Activated CD4-positive, alpha-beta T cell treated with anti-CD3 and anti-CD28 coated beads for 24 hours (primary cell): ENCODE measurements around the gene TICRR.
"Not testable (repeated sequence)": the region's sequence is repeated elsewhere in the genome, so short reads cannot be mapped to it uniquely, and the experiment has no call there.

Experiments used
- DNase-seq, 2 donors: peaks; one replicate each; pipeline ENCODE4 v3.0.0-alpha.2; 2020; ENCODE audit warnings: low read depth in 2 of 2

Gene TICRR, protein sequence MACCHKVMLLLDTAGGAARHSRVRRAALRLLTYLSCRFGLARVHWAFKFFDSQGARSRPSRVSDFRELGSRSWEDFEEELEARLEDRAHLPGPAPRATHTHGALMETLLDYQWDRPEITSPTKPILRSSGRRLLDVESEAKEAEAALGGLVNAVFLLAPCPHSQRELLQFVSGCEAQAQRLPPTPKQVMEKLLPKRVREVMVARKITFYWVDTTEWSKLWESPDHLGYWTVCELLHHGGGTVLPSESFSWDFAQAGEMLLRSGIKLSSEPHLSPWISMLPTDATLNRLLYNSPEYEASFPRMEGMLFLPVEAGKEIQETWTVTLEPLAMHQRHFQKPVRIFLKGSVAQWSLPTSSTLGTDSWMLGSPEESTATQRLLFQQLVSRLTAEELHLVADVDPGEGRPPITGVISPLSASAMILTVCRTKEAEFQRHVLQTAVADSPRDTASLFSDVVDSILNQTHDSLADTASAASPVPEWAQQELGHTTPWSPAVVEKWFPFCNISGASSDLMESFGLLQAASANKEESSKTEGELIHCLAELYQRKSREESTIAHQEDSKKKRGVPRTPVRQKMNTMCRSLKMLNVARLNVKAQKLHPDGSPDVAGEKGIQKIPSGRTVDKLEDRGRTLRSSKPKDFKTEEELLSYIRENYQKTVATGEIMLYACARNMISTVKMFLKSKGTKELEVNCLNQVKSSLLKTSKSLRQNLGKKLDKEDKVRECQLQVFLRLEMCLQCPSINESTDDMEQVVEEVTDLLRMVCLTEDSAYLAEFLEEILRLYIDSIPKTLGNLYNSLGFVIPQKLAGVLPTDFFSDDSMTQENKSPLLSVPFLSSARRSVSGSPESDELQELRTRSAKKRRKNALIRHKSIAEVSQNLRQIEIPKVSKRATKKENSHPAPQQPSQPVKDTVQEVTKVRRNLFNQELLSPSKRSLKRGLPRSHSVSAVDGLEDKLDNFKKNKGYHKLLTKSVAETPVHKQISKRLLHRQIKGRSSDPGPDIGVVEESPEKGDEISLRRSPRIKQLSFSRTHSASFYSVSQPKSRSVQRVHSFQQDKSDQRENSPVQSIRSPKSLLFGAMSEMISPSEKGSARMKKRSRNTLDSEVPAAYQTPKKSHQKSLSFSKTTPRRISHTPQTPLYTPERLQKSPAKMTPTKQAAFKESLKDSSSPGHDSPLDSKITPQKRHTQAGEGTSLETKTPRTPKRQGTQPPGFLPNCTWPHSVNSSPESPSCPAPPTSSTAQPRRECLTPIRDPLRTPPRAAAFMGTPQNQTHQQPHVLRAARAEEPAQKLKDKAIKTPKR (N-terminal part only)

DNA sequence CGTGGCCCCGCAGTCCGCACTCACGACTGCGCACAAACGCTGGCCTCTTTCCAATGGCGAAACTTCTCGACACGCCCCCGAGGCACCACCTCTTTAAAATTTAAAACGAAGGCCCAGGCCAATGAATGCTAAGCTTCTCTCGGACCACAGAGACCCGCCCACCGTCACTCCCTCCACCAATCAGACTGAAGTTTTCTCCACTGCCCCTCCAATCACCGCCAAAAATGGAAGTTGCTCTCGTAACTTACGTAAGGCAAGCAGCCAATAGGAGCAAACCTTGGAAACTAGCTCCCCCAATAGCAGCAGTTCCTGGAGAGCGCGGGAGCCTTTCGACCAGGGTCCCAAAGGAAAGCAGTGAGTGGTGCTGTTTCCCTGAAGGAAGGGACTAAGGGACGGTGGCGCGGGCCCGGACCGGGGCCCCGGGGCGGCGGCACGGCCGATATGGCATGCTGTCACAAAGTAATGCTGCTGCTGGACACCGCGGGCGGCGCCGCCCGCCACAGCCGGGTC, at the start of gene TICRR:
TSS of gene TICRR (plus strand) at position 324 of the 510 bp plus-strand sequence. CDS start at position 442, 118 bp downstream.
- peak; percentile 91 to 92 for DNase-seq

DNA sequence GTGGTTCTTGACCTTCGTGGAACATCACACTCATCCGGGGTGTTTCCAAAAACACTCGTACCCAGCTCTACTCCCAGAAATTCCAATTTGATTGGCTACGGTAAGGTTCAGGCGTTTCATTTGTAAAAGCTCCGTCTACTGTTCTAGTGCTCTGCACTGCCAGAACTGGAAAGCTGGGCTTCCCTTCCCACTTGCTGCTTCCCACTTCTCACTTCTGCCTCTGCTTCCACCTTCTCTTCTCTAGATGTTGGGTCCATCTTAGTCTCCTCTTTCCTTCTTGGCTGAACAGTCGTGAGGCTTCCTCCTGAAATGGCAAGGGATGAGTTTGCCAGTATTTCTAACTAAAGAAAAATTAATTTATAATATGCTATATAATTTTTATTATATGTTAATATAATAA, 49.1 kb upstream of the TICRR start:
- DNase-seq = no peak

DNA sequence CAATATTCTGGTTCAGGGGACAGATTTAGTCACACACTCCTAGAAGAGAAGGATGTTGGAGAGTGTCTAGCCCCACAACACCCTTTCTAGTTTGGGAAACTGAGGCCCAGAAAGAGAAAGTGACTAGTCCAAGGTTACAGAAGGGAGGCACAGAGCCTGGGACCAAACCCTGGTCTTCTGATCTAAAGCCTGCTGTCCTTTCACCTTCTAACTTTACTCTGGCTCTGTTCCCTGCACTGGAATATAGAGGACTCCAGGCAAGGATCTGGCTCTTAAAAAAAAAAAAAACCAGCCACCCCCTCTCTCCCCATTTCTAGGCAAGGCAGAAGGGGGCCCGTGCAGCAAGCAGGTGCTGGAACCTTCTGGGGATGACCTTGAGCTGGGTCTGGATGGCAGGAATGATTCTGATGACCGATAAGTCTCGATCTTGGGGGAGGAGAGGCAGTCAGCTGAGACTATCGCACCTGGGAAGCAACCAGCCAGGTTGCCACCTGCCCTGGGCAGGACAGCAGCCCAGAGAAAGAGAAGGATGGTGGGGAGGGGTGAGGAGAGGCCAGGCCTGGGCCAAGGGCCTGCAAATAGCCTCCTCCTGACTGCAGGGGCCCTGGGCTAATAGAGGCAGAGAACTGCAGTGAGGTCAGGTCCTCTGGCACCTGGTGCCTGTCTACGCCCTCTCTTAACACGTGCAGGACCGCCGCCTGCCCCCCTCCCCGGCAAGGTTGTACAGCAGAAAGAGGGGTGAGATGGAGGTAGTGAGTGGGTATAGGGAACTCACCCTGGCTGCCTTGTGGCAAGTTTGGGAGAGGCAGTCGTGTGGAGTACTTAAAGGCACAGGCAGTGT, 48.4 kb upstream of the TICRR start:
- no peak for DNase-seq

DNA sequence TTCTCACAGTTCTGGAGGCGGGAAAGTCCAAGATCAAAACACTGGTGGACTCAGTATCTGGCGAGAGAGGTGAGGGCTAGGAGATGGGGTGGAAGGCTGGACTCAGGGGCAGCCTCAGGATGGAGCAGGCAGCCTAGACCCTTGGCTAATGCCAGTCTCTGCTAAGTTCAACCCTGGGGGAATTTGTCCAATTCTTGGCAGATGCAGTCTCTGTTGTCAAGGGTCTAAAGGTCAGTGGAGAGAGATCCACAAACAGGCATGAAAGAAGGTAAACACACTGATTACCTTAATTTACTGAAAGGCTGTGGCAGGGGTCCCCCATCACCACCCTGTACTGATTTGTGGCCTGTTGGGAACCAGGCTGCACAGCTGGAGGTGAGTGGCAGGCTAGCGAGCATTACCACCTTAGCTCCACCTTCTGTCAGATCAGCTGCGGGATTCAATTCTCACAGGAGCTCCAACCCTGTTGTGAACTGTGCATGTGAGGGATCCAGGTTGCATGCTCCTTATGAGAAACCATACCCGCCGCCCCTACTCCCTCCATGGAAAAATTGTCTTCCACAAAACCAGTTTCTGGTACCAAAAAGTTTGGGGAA, 46.4 kb upstream of the TICRR start:
- DNase-seq = no peak

DNA sequence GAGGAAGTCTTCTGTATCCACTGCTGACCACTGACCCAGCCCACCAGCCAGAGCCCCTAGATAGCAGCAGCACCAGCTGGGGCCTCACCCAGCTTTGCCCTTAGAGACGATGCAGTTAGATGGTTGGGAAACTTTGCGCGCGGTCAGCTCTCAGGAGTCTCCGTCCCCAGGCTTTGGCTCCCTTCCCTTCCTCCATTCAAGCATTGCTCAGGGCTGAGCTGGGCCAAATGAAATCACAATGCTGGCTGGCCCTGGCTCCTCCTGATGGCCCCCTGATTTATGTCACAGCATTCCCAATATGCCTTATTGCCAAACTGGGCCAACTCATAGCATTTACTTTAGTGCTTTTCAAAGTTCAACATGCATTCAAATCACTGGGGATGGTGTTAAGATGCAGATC, 44.3 kb upstream of the TICRR start:
- no peak for DNase-seq

DNA sequence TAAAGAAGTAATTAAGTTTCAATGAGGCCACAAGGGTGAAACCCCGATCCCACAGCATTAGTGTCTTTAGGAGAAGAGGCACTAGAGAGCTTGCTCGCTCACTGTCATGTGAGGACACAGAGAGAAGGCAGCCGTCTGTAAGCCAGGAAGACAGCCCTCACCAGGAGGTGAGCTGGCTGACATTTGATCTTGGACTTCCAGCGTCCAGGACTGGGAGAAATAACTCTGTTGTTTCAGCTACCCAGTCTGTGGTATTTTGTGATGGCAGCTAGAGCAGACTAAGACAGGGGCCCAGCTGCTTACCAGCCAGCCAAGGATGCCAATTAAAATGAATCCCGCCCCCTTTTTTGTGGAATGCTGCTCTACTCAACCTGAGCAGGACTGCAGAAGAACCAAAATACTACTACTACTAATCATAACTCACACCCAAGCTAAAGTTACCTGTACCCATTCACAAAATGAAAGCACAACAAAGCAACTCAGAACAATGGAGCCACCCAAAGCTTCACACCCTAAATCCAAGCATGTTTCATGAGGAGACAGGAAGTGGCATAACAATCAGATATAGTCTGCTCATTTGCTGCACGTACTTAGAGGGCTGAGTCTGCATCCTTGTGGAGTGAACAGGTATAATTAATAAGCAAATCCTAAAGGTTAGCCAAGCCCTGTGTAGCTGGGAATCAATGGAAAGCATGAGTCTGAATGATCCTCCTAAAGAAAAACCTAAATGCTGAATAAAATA, 43.3 kb upstream of the TICRR start:
- no peak for DNase-seq

DNA sequence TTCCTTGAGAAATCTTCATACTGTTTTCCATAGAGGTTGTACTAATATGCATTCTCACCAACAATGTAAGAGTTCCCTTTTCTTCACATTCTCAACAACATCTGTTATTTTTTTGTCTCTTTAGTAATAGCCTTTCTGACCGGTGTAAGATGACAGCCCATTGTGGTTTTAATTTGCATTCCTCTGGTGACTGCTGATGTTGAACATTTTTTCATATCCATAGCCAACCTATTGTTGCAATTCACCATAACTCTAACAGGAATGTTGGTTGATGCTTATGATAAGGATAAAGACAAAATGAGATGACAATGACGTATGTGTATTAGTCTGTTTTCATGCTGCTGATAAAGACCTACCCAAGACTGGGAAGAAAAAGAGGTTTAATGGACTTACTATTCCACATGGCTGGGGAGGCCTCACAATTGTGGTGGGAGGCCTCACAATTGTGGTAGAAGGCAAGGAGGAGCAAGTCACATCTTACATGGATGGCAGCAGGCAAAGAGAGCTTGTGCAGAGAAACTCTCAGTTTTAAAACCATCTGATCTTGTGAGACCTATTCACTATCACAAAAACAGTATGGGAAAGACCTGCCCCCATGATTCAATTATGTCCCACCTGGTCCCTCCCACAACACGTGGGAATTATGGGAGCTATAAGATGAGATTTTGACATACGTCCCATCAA, 41.3 kb upstream of the TICRR start:
- DNase-seq = no peak

DNA sequence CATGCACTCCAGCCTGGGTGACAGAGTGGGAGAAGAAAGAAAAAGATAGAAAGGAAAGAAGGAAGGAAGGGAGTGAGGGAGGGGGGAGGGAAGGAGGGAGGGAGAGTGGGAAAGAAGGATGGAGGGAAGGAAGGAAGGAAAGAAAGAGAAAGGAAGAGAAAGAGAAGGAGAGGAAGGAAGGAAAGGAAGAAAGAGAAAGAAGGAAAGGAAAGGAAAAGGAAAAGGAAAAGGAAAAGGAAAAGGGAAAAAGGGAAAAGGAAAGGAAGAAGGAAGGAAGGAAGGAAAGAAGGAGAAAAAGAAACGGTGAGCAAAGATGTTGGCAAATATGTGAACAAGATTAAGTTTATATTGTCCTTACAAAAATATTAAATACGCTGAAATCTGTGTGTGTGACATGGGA, 36.2 kb upstream of the TICRR start:
- DNase-seq = no peak

DNA sequence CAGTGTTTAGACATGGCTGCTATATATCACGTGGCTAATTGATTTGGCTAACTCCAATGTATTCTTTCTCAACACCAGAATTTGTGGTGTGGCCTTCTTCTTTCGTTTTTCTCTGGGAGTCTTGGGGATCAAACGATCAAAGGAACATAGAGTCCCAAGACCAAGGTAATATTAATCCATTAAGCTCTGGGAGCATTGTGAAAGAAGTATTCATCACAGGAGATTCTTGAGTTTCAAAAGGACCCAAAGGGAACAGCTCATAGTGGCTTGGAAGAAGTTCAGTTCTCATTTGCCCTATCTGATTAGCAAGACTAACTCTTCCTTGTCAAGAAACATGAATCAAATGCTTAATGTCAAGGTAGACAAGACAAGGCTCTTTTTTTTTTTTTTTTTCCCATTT, 32.9 kb upstream of the TICRR start:
- DNase-seq = no peak

DNA sequence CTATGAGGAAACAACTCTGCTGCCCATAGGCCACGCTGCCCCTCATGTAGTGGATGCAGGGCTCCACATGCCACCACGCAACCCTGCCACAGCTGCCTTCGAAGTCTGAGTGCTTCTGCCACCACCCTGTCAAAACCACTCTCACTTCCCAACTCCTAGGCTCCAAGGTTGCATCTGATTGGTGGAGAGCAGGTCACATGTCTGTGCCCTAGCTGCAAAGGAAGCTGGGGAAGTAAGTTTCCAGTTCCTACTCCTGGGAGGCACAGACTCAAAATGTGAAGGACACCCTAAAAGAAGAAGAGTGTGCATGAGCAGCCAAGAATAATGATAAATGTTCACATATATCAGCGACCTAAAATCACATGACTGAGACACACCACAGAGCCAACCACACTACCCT, 31.9 kb upstream of the TICRR start:
- no peak for DNase-seq

DNA sequence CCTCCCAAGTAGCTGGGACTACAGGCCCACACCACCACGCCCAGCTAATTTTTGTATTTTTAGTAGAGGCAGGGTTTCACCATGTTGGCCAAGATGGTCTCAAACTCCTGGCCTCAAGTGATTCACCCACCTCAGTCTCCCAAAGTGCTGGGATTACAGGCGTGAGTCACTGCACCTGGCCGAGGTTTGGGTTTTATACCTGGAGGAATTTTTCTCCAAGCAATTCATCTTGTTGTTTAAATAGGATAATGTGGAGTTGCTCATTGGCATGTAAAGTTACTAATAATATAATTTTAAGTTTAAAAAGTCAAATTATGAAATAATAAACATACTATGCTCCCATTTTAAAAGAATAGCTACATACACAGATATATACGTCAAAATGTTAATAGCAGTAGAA, 26.1 kb upstream of the TICRR start:
- not testable (repeated sequence) for DNase-seq

DNA sequence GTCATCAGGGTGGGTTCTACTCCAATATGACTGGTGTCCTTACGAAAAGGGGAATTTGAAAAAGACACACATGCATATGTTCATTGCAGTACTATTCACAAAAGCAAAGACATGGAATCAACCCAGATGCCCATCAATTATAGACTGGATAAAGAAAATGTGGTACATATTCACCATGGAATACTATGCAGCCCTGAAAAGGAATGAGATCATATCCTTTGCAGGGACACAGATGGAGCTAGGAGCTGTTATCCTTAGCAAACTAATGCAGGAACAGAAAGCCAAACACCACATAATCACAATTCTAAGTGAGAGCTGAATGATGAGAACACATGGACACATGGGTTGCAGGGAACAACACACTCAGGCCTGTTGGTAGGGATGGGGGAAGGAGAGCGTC, 24.8 kb upstream of the TICRR start:
- no peak for DNase-seq

DNA sequence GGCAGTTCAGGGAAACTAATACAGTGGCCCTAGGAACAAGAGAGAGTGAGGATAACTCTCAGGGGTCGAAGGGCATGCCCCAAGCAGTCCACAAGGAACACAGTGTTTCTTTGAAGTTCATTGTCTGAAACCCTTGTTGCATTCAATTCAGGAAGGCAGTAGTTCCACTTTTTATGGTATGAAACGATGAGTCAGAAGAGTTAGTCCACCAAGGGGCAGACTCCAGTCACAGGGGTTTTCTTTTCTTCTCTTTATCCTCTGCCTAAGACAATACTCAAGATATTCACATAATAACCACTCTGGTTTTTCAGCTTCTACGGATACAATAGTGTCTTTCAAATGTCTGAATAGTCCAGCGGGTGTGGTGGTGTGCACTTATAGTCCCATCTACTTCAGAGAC, 23.7 kb upstream of the TICRR start:
- DNase-seq = no peak

DNA sequence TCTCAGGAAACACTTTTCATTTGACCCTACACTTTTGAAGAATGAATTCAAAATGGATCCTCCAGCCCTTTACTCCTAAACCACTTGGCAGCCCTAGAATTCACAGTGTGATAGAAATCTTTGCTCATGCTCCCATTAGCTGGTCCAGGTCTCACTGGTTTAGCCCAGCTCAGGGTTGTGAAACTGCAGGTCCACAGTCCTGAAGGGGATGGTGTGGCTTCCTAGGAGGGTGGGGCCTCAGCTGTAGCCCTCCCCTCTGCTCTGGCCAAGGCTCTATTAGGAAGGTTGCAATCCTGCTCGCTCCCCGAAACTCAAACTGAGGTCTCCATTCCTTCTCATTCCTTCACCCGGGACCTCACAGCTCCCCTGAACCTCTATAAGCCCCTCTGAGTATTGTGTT, 21.6 kb upstream of the TICRR start:
- DNase-seq = no peak

DNA sequence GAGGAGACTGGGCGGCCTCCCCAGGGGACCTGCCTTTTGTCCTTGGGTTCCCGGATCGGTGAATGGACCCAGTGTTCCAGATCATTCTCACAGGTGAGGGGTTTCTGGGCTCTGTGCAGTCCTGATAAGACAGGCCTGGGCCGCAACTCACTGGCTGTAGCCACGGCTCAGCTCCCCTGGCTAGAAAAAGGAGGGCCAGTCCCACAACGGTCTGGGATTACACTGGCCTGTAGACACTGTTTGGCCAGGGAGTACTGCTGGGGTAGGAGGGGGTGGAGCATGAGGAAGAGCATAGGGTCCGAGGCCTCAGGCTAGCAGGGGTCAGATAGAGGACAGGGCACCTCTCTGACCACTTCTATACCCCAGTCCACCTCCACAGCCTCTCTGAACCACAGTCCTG, 21.0 kb upstream of the TICRR start:
- no peak for DNase-seq

DNA sequence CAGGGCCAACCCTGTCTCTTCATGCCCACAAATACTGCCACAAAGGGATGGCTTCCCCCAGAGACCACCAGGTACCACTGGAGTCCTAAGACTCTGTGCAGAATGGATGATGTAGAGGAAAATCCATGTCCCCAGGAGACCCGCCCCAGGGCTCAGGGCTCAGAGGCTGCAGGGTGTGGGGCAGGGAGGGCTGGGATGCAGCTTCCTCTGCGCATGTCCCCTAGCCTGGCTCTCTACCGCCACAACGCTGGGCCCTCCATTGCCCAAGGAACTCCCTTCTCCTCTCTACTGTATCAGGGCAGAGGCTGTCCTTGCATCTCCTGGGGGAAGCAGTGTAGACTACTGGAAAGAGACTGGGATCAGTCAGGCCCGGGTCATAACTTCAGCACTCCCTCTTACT, 19.5 kb upstream of the TICRR start:
- DNase-seq = no peak

DNA sequence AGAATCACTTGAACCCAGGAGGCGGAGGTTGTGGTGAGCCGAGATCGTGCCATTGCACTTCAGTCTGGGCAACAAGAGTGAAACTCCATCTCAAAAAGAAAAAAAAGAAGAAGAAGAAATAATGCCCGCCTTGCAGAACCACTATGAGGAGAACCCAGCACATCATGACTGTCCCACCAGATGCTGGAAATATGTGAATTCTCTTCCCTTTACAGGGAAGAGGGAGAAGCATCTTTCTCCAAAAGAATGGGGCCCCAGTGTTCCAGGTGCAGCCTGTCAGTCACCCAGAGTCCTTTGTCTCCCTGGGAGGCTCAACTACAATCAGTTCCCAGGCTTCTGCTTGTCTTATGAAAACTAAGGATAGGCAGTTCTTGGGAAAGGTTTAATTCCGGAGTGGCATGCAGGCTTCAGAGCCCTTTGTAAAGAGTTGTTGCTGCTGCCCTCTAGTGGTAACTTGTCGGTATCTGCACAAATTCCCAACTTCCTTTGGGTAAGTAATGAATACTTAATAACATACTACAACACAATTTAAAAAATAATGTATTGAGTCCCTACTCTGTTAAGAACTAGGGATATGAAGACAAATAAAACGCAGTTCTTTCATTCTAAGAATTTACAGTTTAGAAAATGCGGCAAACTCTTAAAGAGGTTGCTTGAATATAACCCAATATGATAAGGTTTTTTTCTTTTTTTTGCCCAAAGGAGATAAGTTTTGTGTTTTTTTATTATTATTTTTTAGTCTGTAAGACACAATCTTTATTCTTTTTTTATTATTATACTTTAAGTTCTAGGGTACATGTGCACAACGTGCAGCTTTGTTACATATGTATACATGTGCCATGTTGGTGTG, 18.6 kb upstream of the TICRR start:
- peak; percentile 7 to 23 for DNase-seq

DNA sequence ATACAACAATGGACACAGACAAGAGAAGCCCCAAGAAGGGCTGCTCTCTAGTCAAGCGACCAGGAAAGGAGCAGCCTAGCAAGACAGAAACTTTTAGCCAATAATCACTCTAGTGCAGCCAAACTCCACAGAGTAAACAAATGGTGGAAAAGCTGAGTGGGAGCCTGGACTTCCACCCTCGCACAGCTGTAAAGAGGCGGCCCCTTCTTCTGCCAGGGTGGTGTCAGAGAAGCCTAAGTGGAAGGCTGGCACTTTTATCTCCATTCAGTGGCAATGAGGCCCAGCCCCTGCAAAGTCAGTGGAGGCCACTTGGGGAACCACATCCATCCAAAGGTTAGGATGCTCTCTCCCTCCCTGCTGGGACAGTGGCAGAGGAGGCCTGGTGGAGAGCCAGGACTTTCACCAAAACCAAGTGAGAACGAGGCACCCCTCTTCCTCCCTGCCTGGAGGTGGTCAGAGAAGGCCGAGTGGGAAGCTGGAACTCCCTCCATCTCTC, 15.5 kb upstream of the TICRR start:
- DNase-seq = no peak
